Measurements from ENCODE around the gene NDUFB2. TPM values are rescaled to one million over a fixed set of nuclear protein-coding genes. Genes with fewer than 3 reads are reported as not detected.

NDUFB2 gene
- total and polyA plus RNA-seq, 2 donors (not counting 3 experiments of a cell fraction or from before 2014, with no cell fraction given), result 197 to 1,075 TPM

GRCh38 chr7:140688341-140688740 is 8.2 kb upstream of the NDUFB2 start:
- peaks cover 0 to 5% of the 10 kb centered on the region in 2 experiments for H3K36me3 ChIP-seq (ENCODE audit: control insufficient read depth in 2 of 2, extremely low read depth in 1 of 2, insufficient read depth in 2 of 2, low read length in 2 of 2)
- H3K79me2 ChIP-seq (ENCODE audit: control insufficient read depth, insufficient read depth, low read length), result no peaks in the 10 kb centered on the region
- no peaks in the 10 kb centered on the region for H3K27me3 ChIP-seq (ENCODE audit: control insufficient read depth in 2 of 2, insufficient read depth in 2 of 2, low read length in 2 of 2)
- H3K4me2 ChIP-seq (ENCODE audit: insufficient read depth, low read length), result no peak overlapping the region
- ChIA-PET POLR2A (no interaction called here), CTCF (no interaction called here)
- no peak overlapping the region for H3K9ac ChIP-seq (replicated peaks; ENCODE audit: extremely low read depth, insufficient read depth, low read length)
- H2AFZ ChIP-seq (ENCODE audit: low read depth, low read length), result no peak overlapping the region
- no peak for TF ChIP-seq FOS (IDR thresholded peaks at IDR 0.05; ENCODE audit: borderline replicate concordance, insufficient read depth, low read length)
- TF ChIP-seq GATA2 (IDR thresholded peaks at IDR 0.05; ENCODE audit: insufficient read depth, insufficient read length, low read depth, low read length), result no peak
- TF ChIP-seq POLR2AphosphoS5 (IDR thresholded peaks at IDR 0.05; ENCODE audit: insufficient read depth, low read depth, low read length), result no peak
- TF ChIP-seq CTCF (IDR thresholded peaks at IDR 0.05; ENCODE audit: extremely low read depth in 1 of 2, insufficient read depth in 1 of 2, low read depth in 1 of 2, low read length in 2 of 2), result no peak
- TF ChIP-seq JUN (IDR thresholded peaks at IDR 0.05; ENCODE audit: borderline replicate concordance, insufficient read depth, insufficient read length, low read depth), result no peak
- TF ChIP-seq POLR2A (IDR thresholded peaks at IDR 0.05; ENCODE audit: low read depth, low read length), result no peak
- no peak for TF ChIP-seq MYC (IDR thresholded peaks at IDR 0.05; ENCODE audit: low read depth, low read length)
- TF ChIP-seq MAX (IDR thresholded peaks at IDR 0.05; ENCODE audit: insufficient read depth, insufficient read length), result no peak
- no peak for TF ChIP-seq EZH2 (IDR thresholded peaks at IDR 0.05; ENCODE audit: borderline replicate concordance, low read depth, low read length, severe bottlenecking)
- H3K9me3 ChIP-seq (replicated peaks; ENCODE audit: control insufficient read depth, insufficient read depth, low read length), result no peaks in the 10 kb centered on the region
- no TSS peak for BruUV-seq (replicated peaks)
- H4K20me1 ChIP-seq (replicated peaks; ENCODE audit: control insufficient read depth, extremely low read depth, insufficient read depth, low read length), result no peaks in the 10 kb centered on the region
- DNase-seq (ENCODE audit: low read depth, low spot score) (no peak), FAIRE-seq (no peak)
- intact Hi-C loops (cut with micrococcal nuclease), result no loop called here
- H3K4me3 ChIP-seq (replicated peaks in 1 of 3; ENCODE audit: insufficient read depth in 1 of 3, low read depth in 1 of 3, low read length in 3 of 3), result no peak overlapping the region
- no peaks in the 10 kb centered on the region for H3K9me1 ChIP-seq (replicated peaks; ENCODE audit: control insufficient read depth, extremely low read depth, insufficient read depth, low read length)
- dilution Hi-C loops (cut with MboI; ENCODE audit: extremely low pct_ligation_motif_present, low sequenced_read_pairs), result no loop called here
- no peaks in the 10 kb centered on the region for H3K4me1 ChIP-seq (ENCODE audit: control insufficient read depth, extremely low read depth, insufficient read depth, low read length)
- no peak overlapping the region for H3K27ac ChIP-seq (ENCODE audit: insufficient read depth, low read depth, low read length)
